NCI-H82 treated with DMSO at 0.1 percent for 48 hours (cell line): ENCODE measurements around the gene PEPD.

ENCODE experiments used
- DNase-seq: peaks from one replicate; lab custom pipeline; 2025; ENCODE audit not compliant: unreplicated experiment; lab: John Stamatoyannopoulos, UW

PEPD gene

DNA sequence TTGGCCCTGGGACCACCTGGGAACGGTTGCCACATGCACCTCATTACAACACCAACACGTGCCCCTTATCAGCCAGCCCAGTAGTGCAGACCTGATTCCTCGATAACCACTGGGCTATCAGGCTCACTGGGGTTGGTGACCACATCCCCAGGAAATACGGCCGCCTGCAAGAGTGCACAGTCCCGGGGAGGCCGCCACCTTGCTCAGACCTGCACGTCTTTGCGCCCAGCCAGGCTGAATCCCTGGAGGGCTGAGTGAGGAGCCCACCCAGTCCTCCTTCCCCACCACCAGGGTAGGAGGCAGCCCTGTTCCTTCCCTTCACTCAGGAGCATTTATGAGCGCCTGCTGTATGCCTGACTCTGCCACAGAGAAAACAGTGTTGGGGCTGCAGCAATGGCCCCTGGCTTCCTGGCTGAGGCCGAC, 80.3 kb downstream of the PEPD start:
- no peak for DNase-seq

DNA sequence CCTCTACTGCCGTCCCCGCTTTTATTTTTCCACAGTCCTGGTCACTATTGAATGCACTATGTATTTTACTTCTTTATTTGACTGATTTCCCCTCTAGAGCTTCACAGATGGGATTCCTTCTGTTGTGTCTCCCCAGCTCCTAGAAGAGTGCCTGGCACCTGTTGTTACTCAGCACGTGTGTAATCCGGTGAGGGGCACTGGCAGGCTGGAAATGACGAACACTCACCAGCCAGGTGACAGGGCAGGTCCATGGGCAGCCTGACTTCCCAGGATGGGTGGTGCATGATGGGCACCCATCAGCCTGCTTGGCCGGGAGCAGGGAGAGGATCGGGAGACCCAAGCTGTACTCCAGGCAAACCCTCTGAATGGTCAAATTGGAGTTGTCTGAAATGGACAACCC, 80.9 kb downstream of the PEPD start:
- DNase-seq = no peak

DNA sequence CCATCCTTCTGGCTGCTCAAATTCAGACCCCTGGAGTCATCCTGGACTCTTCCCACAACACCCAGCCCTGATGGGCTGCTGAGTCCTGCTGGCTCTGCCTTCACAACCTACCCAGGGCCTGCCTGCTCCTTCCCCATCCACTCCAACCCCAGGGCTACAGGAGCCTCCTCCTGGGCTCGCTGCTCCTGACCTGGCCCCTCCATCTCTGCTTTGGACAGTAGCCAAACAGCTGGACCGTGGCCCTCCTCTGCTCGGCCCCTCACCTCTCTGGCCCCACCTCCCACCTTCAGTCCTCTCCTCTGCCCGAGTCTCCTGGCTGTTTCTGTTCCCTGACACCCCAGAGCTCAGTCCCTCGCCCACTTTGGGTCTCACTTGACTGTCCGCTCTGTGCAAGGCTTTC, 81.3 kb downstream of the PEPD start:
- no peak for DNase-seq

DNA sequence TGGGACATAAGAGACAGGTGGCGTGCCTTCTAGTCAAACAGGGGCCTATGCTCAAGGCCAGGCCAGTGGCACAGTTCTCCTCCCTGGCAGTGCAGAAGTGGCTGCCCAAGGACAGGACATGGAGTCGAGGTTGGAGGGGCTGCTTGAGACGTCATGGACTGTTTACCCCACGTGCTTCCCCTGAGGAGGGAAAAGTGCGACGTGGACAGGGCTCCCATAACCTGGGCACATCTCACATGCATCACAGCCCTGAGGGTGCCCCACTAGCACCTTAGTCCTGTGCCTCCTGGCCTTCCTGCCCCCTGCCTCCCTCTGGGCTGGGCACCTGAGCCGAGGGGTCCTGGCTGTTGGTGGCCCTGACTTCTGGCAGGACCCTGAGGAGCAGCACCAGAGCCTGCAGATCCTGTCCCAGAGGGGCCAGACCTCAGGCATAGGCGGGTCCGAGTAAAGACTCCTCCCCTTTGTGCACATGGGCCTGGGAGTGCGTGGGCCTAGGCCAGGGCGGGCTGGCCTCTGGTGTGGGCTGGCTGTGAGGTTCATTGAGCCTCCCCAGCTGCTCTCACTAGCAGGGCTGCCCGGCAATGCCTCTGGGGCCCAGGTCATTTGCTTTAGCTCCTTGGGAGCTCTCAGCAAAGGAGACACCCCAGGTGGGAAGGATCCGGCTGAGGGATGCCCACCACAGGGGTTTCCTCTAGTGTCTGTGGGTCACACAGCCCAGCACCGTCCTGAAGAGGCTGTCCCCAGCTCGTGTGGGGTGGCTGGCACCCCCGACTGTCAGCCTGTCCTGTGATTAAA, 82.4 kb downstream of the PEPD start:
- DNase-seq = no peak

DNA sequence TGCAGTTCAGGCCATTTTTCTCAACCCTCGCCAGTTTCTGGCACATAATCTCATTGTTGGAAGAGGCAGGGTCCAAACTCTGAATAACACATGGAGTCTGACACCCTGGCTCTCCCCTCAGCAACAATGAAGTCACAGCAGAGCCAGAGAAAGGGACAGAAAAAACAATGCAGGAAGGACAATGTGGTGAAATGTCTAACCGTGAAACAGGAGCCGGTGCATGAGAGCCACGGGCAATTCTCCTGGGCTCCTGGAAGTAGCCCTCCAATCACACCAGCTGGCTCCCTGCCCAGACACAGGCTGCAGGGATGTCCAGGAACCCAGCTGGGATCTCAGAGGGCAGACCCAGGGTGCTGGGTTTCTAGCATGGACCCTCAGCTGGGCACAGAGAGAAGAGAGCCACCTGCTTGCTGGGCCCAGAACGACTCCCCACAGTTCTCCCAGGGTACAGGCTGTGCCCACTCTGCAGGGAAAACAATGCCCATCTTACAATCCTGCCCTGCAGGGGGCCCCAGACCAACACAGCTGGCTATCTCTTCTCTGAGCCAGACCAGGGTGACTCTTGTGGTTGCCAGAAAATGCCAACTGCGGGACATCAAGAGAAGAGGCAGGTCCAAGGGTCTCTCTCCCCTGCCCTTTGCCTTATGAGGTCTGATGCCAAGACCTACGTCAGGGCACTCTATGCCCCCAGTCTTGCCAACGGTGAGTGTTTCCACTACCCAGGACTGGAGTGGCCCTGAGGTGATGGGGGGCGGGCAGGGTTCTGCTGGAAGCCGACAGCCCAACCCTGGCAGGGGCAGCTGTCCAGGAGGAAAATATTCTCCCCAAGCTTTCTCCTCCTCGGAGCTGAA, 83.5 kb downstream of the PEPD start:
- DNase-seq = no peak

DNA sequence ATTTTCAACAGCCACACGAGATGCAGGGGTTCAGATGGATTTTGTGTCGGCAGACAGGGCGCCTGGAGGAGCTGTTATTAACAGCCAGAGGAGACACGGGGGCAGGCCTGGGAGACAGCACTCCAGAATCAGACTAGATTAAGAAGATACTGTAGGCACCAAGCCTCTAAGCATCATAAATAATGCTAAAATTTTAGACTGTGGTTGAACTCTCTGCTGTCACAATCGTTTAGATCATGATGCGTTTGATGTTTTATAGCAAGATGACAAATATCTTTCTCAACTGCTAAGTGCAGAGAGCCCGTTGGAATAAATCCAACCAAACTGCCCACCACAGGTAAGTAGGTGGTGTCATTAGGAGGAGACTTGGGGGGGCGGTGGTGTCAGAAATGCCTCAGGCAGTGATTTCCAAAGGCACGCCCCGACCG, 84.2 kb downstream of the PEPD start:
- DNase-seq = no peak

DNA sequence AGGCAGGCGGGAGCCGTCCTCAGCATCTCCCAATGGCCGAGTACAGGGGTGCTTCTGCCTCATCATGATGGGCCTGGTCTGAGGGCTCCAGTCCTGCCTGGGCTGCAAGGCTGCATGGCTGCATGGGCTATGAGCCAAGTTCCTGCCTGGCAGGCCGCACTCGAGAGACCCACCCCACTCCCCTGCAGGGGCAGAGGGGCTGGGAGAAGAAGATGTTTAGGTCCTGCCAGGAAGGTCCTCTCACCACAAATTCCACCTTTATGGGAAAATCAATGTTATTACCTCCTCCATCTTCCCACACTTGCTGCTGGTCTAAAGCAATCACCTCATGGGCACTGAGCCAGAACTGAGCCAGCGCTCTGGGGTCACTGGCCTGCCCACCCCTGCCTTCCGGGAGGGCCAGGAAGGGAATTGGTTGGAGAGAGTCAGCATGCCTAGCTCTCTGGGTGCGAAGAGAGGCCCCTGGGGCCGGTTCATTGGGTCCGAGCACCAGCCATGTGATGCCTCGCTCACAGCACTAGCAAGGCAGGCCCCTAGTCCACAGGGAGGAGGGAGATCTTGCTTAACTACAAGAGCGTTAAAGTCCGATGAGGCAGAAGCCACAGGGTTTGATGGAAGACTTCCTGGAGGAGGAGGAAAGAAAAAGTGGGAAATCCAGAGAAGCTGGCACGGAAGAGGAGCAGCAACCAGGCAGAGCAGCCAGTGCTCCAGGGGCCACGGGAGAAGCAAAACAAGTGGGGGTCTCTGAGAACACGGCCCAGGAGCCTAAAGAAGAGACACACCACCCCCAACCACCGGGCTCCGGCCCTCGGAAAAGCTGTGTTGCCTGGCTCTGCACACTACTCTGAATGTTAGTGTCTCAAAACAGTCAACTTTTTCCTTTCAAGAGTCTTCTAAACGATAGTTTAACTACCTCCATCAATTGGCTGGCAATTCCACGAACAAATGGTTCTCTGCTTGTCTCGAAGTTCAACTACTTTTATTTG, 84.9 kb downstream of the PEPD start:
- DNase-seq = no peak

DNA sequence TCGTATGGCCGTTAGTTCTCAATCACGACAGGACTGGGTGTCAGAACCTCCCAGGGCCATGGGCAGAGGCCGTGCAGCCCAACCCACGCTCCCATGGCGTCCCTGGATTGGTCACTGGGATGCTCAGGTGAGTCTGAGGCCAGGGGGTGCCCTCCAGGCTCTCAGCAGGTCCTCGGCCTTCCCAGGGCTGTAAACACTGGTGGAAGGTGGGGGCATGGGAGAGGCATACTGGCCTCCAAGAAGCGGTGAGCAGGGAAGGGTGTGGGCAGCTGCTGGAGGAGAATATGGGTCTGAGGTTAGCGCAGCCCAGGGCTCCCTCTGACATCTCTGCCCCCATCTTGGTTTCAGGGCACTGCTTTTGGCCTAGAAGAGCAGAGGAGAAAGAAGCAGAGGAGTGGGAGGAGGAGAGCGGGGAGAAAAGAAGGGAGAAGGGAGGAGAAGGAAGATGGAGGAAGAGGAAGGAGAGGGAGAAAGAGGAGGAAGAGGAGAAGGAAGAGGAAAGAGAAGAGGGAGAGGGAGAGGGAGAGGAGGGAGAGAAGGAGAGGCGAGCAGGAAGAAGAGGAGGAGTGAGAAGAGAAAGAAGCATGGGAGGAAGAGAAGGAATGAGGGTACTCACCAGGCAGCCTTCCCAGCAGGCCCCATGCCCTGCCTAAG, 85.8 kb downstream of the PEPD start:
- DNase-seq = no peak

DNA sequence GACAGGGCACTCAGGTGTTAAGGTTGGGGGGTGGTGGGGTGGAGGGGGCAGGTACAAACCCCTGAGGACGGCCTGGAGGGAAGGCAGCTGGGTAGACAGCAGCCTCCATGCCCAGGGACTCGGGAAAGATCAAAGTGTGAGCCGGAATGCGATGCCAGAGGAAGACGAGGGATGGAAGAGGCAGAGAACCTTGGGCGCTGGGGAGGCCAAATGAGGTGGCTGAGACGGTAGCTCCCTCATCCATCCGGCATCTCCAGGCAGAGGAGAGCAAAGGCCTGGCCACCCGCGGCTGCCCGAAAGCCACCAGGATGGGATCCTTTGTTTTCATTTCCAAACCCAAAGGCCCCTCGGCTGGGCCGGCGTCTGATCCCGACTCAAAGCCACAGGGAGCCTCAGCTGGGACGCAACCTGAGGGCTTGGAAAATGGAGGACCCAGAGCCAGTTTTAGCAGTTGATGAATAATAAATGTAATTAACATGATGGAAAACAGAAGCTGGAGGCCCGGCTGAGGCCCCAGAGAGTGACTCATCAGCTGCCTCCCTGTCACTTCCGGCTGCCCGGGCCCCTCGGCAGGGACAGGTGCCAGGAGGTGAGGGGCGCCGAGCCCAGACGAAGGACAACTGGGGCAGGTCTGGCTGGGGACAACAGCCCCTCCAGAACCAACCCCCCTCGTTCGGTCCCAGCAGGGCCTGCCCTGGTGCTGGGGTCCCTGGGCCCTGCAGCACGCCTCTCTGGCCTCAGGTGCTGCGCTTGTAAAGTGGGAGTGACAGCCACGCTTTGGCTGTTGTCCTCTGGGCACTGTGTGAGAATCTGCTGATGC, 86.5 kb downstream of the PEPD start:
- DNase-seq = no peak

DNA sequence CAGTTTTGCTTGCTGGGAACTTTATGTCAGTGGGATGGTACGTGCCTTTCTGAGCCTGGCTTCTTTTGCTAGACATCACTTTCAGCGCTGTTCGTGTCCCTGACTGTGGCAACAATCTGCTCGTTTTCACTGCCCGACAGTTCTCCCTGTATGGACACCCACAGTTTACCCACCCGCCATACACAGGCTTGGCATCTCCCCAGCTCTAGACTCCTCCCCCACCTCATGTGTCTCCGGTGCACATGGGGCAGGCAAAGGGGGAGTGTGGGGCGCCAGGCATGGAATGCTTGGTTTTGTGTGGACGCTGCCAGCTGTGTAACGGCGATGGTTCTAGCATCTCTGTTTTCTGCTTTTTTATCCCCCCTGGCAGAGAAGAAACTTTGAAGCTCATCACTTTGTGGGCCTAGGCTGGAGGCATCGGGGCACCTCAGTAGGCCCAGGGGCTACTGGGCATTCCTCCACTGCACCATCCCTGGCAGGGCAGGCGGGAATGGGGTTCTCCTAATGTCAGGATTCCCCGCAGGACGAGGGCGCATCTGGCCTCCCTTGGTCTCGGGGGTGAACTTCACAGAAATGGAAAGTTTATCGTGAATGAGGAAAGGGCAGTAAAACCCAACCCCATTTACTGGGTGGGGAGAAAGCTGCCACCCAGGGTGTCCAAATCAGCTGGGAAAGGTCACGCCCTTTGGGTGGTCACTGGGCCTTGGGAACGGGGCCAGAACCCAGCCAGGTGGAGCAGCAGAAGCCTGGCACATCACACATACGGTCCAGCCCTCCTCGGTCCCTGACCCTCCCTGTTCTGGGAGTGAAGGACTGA, 87.3 kb downstream of the PEPD start:
- no peak for DNase-seq

DNA sequence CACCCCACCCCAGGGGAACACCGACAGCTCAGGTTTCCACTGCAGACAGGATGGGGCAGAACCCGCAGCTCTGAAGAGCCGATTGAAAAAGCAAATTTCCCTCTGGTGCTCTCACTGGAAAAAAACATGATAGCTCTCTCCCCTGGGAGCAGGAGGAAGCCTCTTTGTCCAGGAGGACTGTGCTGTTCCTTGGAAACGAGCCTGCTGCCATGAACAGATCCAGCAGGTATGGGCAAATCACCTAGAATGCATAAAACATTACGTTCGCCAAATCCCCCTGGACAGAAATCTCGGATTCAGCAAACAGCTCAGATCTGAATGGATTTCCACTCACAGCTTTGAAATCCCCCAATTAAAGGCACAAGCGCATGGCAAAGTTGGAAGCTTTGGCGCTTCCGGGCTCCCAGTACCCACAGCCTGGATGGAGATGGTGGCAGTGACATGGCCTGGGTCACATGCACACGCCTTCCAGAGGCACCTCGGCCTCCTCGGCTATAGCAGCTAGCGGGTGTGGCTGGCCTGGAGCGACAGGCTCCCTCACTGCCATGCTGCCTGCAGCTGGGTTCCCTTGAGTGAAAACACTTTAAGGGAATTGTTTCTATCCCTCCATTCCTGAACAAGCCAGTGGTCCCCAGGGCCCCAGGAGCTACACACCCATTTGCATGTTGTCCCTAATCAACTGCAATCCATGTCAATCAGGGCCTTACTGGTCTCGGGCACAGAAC, 89.0 kb downstream of the PEPD start:
- DNase-seq = no peak

DNA sequence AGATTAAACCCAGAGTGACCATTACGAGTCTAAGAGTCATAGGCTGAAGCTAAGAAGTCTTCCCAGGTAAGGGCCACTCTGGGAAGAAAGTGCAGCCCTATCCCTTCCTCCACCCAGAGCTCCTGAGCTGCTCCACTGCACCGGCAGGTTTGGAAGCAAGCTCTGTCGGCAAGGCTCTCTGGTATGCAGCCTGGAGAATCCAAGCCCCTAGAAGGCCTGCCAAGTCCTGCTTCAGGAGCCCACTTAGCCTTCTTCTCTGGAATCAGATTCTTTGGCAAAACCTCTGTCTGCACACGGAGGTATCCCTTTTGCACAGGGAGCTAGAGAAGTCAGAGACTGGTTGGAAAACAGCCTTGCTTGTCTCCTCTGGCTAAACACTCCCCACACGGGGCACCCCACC, 89.6 kb downstream of the PEPD start:
- no peak for DNase-seq

DNA sequence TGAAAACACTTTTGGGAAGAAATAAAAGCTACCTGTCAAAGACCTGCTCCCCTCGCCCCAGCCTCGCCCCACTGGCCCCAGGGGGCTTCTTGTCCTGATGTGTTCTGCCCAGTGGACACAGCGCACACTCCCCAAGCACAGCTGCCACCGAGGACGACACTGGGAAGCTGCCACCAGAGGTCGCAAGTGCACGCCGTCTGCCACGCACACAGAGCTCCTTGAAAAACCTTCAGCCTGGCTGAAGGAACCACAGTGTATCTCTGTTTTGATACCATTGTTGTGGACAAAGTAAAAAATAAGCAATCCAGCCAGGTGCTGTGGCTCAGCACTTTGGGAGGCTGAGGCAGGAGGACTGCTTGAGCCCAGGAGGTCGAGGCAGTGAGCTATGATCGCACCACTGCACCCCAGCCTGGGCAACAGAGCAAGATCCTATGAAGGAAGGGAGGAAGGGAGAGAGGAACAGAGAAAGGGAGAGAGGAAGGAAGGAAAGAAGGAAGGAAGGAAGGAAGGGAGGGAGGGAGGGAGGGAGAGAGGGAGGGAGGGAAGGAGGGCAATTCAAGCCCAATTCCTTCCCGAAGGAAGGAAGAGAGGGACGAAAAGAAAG, 90.8 kb downstream of the PEPD start:
- DNase-seq = peak; percentile 52

DNA sequence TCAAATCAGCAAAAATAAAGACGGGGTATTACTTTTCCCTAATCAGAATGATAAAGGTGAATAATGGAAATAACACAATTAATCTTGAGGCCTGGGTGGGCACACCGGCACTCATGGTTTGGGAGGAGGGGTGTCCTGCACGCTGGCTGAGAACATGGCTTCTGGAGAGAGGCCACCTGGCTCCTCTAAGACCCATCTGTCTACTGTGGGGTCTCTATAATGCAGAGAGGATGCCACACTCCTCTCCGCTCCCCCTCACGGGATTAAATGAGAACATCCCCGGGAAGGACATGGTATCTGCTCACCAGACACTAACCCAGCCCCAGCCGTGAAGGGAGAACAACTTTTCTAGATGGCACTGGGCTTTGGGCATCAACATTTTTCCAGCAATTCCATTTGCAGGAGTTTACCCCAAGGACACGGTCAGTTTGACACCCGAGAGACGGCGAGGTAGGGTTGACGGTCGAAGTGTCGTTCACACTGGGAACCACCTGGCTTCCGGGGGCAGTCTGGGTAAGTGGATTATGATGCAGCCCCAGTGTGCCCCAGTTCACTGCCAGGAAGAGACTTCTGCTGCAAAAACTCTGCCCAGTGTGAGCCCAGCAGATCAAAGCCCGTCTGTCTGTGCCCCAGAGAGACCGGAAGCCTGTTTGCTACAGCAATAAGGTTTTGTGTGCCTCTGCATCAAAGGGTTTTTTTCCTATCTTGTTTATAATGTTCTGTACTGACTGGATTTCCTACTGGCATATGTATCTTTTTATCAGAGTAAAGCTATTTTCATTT, 91.5 kb downstream of the PEPD start:
- peak; percentile 28 for DNase-seq

DNA sequence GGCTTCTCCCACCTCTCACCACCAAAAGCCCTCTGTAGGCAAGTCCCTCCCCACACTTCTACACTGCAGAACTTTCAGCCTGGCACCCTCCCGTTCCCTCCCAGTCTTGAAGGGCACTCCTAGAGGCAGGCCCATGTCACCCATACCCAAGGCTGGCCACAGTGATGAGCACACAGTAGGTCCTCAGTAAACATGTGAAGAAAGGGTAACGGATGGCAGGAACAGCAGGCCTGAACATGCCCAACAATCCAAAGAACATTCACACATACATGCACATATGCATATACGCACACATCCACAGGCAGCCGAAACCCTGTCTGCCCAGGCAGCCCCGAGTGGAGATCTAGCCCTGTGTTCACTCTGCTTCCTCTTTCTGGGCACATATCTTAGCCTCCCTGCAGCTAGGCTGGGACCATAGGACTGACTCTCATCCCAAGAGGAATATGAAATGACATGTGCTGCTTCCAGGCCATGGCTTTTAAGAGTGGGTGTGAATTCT, 92.9 kb downstream of the PEPD start:
- DNase-seq = no peak

DNA sequence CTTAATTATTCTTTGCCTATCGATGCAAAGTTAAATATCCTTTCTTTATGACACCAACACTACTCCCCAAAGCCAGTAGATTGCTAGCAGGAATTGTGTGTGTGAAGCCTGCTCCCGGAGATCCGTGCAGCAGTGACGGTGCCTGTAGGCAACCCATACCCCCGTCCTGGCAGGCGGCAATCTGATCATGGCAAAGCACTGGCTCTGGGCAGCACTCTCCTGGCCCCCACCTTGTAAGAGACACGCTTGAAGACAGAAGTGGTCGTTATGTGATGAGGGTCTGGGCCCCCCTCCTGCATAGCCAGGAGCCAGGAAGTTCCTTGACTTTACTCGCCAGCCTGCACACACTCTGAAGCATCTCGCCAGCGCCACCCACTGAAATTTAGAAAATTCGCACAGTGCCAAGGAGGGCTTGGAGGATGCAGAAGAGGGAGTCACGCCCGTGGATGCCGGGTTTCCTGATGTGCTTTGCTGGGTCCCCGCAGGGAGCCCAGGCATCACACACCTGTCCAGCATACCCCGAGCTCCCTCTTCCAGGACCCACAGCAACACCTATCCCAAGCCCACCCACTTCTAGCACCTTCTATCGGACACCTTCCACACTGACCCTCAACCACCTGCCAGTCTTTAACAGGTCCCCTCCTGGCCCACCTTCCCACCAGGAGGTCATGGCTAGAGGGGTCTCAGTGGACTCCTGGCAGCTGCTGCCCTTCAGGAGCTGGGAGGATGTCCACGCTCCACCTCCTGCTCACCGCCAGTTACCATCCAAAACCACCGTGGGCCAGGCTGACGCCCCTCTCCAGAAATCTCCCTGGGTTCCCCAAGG, 93.6 kb downstream of the PEPD start:
- DNase-seq = no peak
